MG63 (cell line): Measurements from ENCODE around the gene DYSF. TPM values are rescaled to one million over a fixed set of nuclear protein-coding genes. Genes with fewer than 3 reads are reported as not detected.
A peak's percentile ranks its signal among the peaks of the same experiment; 100 is the strongest.

Experiments used
- DNase-seq: peaks from one replicate; pipeline ENCODE4 v3.0.0-alpha.2; 2020
- H3K27me3 ChIP-seq: fragments of 250-450 bp; sonication (Bioruptor Pico); 2 replicates; pipeline ENCODE4 v1.5.1; 2020; ENCODE audit warnings: mild to moderate bottlenecking, moderate library complexity
- H3K36me3 ChIP-seq: fragments of 250-450 bp; sonication (Bioruptor Pico); 2 replicates; pipeline ENCODE4 v1.5.1; 2020; ENCODE audit warnings: mild to moderate bottlenecking, moderate library complexity
- H3K4me3 ChIP-seq: fragments of 250-450 bp; sonication (Bioruptor Pico); 2 replicates; pipeline ENCODE4 v1.5.1; 2020; ENCODE audit warnings: mild to moderate bottlenecking, moderate library complexity
- H3K9me3 ChIP-seq: fragments of 250-450 bp; sonication (Bioruptor Pico); 2 replicates; pipeline ENCODE4 v1.5.1; 2020; ENCODE audit warnings: mild to moderate bottlenecking, moderate library complexity
- total RNA-seq: library from RNA; depleted of rRNA; stranded (reverse); fragments of >200 nt; shearing (Covaris generic); gene quantifications from 2 replicates; pipeline ENCODE4 v1.2.3, GENCODE V29; 2014; ENCODE audit warnings: low replicate concordance

The DYSF gene
- total RNA-seq, 1 experiment from 2014 or later, result 1.4 TPM

DNA sequence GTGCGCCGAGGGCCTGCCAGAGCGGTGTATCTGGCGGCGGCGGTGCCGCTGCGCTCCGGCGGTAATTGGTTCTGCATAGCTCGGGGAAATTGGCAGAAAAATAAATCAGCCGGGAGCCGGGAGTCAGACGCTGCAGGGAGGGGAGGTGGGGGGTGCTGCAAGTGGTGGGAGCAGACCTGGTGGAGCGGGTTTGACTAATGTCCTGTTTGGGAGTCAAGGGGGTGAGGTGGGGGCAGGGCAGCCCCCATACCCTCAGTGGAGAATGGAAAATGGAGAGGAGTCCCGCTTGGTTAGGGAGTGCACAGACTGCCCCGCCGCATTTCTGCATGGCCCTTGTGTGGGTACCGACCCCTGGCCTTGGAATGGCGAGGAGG, 107.3 kb downstream of the DYSF start:
- no peaks in the 10 kb centered on the region for H3K27me3 ChIP-seq
- H3K4me3 ChIP-seq, result no peak overlapping the region
- no peaks in the 10 kb centered on the region for H3K9me3 ChIP-seq
- H3K36me3 ChIP-seq, result no peaks in the 10 kb centered on the region
- DNase-seq, result no peak

DNA sequence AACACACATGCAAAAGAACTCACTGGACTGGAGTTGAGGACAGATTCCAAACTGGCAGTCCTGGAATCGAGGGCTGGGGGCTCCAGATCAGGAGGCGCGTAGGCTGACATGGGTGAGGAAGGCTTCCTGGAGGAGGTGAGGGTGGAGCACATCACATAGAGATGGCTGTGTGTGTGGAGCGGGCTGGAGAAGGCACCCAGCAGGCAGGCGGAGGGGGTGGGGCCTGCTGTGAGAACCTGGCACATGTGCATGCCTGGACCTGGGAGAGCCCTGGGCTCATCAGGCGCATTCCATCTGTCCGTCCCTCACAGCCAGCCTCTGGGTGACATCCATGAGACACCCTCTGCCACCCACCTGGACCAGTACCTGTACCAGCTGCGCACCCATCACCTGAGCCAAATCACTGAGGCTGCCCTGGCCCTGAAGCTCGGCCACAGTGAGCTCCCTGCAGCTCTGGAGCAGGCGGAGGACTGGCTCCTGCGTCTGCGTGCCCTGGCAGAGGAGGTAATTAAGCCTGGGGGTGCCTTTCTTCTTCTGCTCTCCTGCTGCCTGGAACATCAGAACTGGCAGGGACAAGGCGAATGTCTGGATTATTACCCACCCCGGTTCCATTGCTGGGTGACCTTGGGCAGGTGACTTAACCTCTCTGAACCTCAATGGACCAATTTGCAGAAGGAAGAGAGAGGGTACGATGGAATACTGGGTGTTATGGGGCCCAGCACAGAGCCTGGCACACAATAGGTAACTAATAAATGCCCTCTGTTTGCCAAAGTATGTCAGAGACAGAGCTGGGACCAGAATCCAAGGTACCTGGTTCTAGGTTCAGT, 108.3 kb downstream of the DYSF start:
- Histone ChIP-seq H3K36me3 (no peaks in the 10 kb centered on the region), H3K9me3 (no peaks in the 10 kb centered on the region), H3K27me3 (no peaks in the 10 kb centered on the region), H3K4me3 (no peak overlapping the region)
- no peak for DNase-seq

DNA sequence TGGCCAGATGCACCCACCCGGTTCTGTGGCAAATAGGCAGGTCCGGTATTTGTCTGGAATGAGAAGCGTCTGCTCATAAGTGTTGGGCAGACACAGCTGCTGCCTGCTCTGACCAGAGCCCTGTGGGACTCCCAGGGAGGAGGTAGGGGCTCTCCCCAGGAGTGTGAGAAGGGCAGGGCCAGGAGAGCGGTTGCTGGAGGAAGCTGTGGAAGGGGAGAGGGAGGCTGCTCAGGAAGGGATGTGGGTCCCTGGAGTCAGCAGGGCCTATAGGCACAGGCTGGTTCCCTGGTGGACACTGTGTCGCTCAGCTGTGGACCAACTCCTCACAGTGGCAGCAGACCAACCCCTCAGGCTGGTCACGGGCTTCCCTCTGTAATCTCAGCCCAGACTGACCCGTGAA, 109.2 kb downstream of the DYSF start:
- Histone ChIP-seq H3K36me3 (no peaks in the 10 kb centered on the region), H3K27me3 (no peaks in the 10 kb centered on the region), H3K4me3 (no peak overlapping the region), H3K9me3 (no peaks in the 10 kb centered on the region)
- DNase-seq, result no peak

DNA sequence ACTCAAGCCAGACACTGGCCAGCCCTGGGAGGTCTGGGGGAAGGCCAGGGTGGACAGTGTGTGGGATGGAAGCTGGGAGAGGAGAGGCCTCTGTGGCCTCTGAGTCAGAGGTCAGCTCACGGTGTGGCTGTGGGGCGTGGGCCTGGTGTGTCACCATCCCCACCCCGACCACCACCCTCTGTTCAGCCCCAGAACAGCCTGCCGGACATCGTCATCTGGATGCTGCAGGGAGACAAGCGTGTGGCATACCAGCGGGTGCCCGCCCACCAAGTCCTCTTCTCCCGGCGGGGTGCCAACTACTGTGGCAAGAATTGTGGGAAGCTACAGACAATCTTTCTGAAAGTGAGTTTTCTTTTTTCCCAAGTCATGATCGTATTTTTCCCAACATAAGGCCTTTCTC, 110.5 kb downstream of the DYSF start:
- no peaks in the 10 kb centered on the region for H3K9me3 ChIP-seq
- no peaks in the 10 kb centered on the region for H3K36me3 ChIP-seq
- H3K4me3 ChIP-seq, result no peak overlapping the region
- DNase-seq, result peak; percentile 54
- no peaks in the 10 kb centered on the region for H3K27me3 ChIP-seq

DNA sequence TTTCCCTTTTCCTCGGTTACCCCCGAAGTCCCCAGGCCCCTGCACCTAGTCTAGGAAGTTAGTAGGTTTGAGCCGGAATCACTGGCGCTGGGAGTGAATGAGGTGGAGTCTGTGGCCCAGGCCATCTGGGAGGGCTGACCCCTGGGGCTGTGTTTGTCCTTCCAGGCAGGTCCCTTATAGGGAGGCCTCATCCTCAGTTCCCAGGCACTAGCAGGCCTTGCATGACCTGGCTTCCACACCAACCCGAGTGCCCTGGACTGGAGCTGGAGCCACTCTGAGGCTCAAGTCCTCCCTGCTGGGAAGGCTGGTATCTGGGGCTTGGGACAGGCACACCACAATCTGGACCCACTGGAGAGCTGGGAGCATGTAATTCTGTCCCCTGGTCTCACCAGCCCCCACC, 111.0 kb downstream of the DYSF start:
- H3K27me3 ChIP-seq, result no peaks in the 10 kb centered on the region
- no peak overlapping the region for H3K4me3 ChIP-seq
- no peaks in the 10 kb centered on the region for H3K36me3 ChIP-seq
- DNase-seq, result no peak
- H3K9me3 ChIP-seq, result no peaks in the 10 kb centered on the region

DNA sequence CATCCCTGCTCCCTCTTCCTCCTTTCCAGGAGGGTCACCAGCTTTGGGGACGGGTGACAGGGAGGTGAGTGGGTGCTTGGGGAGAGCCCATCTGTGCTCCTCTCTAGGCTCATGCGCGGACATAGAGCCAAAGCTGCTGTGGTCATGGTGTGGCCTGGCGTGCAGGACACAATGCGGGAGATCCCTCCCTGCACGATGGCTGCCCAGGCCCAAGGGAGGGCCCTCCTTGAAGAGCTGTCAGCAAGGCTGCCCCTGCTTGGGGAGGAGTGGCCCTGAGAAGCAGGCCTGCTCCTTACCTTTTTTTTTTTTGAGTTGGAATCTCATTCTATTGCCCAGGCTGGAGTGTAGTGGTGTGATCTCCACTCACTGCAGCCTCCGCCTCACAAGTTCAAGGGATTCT, 111.4 kb downstream of the DYSF start:
- no peak overlapping the region for H3K4me3 ChIP-seq
- no peaks in the 10 kb centered on the region for H3K36me3 ChIP-seq
- H3K9me3 ChIP-seq, result no peaks in the 10 kb centered on the region
- H3K27me3 ChIP-seq, result no peaks in the 10 kb centered on the region
- DNase-seq, result no peak

DNA sequence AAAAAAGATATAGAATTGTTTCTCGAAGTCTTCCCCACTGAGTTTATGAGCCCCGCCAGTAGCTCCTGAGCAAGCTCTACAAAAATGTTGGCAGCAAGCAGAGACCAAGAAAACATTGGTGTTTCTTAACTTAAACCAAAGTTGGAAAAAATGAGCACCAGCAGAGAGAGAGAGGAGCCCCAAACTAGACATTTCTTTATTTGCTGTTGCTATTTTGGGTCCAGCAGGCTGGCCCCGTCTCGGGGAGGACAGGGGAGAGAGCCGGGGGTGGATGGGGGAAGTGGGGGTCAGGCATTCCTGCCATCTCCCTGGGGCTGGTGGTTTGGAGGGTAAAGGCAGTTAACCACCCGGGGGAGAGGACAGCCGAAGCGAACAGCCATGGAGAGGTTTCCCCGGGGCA, 113.0 kb downstream of the DYSF start:
- Histone ChIP-seq H3K9me3 (no peaks in the 10 kb centered on the region), H3K4me3 (no peak overlapping the region), H3K27me3 (no peaks in the 10 kb centered on the region), H3K36me3 (no peaks in the 10 kb centered on the region)
- peak; percentile 19 for DNase-seq

DNA sequence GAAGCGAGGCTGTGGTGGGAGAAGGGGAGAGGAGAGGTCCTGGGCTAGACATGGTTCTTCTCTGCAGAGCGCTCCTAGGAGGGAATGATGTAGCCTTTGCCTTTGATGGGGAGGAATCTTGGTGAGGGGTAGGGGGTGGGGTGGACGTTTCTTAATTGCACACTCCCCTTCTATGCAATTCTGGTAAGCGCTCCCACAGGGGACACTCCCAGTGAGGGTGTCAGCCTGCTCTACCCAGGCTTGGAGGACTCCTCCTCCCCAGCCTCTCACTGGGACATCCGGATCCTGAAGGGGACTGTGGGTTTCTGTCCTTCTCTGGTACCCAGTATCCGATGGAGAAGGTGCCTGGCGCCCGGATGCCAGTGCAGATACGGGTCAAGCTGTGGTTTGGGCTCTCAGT, 114.3 kb downstream of the DYSF start:
- no peak for DNase-seq
- Histone ChIP-seq H3K9me3 (no peaks in the 10 kb centered on the region), H3K36me3 (no peaks in the 10 kb centered on the region), H3K4me3 (no peak overlapping the region), H3K27me3 (no peaks in the 10 kb centered on the region)

DNA sequence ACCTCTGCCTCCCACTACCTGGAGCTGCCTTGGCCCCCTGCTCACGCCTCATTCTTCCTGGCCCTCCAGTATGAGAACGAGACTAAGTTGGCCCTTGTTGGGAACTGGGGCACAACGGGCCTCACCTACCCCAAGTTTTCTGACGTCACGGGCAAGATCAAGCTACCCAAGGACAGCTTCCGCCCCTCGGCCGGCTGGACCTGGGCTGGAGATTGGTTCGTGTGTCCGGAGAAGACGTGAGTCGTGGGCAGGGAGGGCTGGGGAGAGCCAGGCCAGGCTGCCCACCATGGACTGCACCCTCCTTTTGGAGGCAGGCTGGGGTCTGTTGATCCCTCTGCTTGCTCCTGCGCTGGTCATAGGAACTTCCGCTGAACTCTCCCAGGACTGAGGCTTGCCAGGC, 114.7 kb downstream of the DYSF start:
- DNase-seq, result no peak
- no peaks in the 10 kb centered on the region for H3K27me3 ChIP-seq
- no peak overlapping the region for H3K4me3 ChIP-seq
- H3K36me3 ChIP-seq, result no peaks in the 10 kb centered on the region
- H3K9me3 ChIP-seq, result no peaks in the 10 kb centered on the region

DNA sequence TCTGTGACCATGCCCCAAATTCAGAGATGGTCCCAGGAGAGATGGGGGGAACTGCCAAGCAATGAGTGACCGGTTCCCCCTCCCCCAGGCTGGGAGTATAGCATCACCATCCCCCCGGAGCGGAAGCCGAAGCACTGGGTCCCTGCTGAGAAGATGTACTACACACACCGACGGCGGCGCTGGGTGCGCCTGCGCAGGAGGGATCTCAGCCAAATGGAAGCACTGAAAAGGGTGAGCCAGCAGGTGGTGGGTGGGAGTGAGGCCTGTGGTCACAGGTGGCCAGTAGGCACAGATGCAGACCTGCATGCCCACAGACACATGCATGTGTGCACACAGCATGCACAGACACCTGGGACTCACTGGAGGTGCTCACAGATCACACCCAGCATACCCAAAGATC, 117.2 kb downstream of the DYSF start:
- no peaks in the 10 kb centered on the region for H3K27me3 ChIP-seq
- DNase-seq, result no peak
- H3K9me3 ChIP-seq, result no peaks in the 10 kb centered on the region
- H3K36me3 ChIP-seq, result no peaks in the 10 kb centered on the region
- H3K4me3 ChIP-seq, result no peak overlapping the region

DNA sequence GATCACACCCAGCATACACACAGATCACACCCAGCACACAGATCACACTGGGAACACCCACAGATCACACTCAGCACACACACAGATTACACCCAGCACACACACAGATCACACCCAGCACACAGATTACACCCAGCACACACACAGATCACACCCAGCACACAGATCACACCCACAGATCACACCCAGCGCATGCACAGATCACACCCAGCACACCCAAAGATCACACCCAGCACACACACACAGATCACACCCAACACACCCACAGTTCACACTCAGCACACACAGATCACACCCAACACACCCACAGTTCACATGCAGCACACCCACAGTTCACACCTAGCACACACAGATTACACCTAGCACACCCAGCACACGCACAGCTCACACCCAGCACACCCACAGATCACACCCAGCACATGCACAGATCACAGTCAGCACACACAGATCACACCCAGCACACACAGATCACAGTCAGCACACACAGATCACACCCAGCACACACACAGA, 117.6 kb downstream of the DYSF start:
- Histone ChIP-seq H3K36me3 (no peaks in the 10 kb centered on the region), H3K9me3 (no peaks in the 10 kb centered on the region), H3K27me3 (no peaks in the 10 kb centered on the region), H3K4me3 (no peak overlapping the region)
- no peak for DNase-seq

DNA sequence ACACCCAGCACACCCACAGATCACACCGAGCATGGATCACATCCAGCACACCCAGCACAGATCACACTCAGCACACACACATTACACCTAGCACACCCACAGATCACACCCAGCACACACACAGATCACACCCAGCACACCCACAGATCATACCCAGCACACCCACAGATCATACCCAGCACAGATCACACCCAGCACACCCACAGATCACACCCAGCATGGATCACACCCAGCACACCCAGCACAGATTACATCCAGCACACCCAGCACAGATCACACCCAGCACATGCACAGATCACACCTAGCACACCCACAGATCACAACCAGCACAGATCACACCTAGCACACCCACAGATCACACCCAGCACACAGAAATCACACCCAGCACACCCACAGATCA, 118.6 kb downstream of the DYSF start:
- Histone ChIP-seq H3K27me3 (no peaks in the 10 kb centered on the region), H3K9me3 (no peaks in the 10 kb centered on the region), H3K4me3 (no peak overlapping the region), H3K36me3 (no peaks in the 10 kb centered on the region)
- no peak for DNase-seq

DNA sequence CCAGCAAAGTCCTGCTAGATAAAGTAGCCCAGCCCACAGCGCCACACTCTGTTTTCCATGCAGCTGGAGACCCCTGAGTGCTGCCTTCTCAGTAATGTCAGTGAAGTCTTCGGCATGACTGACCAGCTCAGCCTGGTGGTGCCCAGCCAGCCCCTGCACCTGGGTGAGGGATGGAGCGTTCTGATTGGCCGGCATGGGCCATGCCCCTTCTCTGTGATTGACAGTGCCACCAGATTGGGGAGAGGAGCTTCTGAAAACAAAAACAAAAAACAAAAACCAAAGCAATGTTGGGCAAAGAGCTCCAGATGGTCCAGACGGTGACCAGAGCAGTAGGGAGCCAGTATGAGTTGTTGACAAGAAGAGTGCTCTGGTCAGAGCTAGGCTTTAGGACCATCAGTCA, 122.6 kb downstream of the DYSF start:
- Histone ChIP-seq H3K27me3 (no peaks in the 10 kb centered on the region), H3K4me3 (no peak overlapping the region), H3K9me3 (no peaks in the 10 kb centered on the region), H3K36me3 (no peaks in the 10 kb centered on the region)
- DNase-seq, result no peak

DNA sequence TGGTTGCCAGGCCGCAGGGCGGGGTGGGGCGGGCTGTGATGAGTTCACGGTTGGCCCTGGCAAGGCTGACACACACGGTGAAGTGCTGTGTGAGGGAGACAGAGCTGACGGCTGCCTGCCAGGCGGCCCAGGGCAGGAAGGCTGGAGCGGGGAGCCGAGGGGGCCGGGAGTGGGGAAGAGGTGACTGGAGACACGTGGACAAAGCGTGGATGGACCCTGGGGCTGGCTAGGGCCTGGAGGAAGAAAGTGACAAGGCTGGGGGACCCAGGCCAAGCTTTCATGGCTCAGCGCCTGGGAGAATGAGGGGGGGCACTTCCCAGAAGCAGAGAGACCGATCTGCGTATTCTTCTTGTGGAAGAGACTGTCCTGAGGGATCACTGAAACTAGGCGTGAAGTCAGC, 123.2 kb downstream of the DYSF start:
- Histone ChIP-seq H3K4me3 (no peak overlapping the region), H3K36me3 (no peaks in the 10 kb centered on the region), H3K9me3 (no peaks in the 10 kb centered on the region), H3K27me3 (no peaks in the 10 kb centered on the region)
- no peak for DNase-seq

DNA sequence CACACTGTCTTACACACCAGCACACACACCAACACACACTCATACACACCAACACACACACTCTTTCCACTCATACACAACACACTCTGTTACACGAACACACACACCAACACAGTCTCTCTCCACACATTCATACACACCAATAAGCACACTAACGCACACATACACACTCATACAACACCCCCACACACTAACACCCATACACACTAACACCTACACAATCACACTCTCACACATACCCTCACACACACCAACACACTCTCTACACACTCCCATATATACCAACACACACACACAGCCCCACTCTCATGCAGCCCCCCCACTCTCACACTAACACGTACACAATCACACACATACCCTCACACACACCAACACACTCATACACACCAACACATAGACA, 123.8 kb downstream of the DYSF start:
- Histone ChIP-seq H3K9me3 (no peaks in the 10 kb centered on the region), H3K36me3 (no peaks in the 10 kb centered on the region), H3K4me3 (no peak overlapping the region), H3K27me3 (no peaks in the 10 kb centered on the region)
- DNase-seq, result no peak

DNA sequence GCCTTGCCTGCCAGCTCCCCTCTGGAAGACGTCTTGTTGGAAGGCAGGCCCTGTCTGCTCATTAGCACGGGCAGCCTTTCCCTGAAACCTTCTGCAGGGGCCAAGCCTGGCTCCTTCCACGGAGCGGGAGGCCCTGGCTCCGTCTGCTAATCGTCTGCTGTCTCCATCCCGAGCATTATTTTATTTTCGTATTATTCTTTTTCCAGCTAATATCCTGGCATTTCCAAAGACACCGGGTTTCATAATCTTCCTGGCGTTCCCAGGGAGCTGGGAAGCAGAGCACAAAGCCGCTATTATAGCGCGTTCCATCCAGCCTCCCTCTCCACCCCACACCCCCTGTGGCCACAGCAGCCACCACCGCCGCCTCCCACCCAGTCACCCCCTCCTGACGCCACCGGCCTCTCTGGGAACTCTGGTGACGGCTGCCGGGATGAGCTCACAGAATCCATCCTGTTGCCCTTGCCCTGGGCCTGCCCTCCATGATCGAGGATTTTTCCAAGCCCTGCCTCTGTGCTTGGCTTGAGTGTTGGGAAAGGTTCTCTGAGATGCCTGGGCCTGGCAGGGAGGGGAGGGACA, 125.5 kb downstream of the DYSF start:
- H3K27me3 ChIP-seq, result no peaks in the 10 kb centered on the region
- no peaks in the 10 kb centered on the region for H3K9me3 ChIP-seq
- no peak for DNase-seq
- no peak overlapping the region for H3K4me3 ChIP-seq
- no peaks in the 10 kb centered on the region for H3K36me3 ChIP-seq

DNA sequence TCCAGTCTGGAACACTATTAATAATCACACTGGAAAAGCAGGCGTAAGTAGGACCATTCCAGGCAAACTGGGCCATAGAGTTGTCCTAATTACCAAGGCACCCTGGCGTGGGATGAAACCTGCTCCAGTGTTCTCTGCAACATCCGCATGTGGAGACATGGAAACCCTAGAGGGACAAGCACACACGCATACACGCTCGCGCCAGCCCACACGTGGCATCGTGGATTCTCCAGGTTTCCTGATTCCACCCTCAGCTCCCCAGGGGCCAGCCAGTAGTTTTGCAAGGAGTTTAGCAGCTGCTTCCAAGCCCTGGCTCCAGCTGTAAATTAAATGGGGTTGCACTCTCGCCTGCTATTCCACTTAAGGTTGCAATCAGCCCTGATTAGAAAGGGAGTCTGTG, 127.7 kb downstream of the DYSF start:
- H3K9me3 ChIP-seq, result no peaks in the 10 kb centered on the region
- no peaks in the 10 kb centered on the region for H3K27me3 ChIP-seq
- H3K4me3 ChIP-seq, result no peak overlapping the region
- no peak for DNase-seq
- H3K36me3 ChIP-seq, result no peaks in the 10 kb centered on the region

DNA sequence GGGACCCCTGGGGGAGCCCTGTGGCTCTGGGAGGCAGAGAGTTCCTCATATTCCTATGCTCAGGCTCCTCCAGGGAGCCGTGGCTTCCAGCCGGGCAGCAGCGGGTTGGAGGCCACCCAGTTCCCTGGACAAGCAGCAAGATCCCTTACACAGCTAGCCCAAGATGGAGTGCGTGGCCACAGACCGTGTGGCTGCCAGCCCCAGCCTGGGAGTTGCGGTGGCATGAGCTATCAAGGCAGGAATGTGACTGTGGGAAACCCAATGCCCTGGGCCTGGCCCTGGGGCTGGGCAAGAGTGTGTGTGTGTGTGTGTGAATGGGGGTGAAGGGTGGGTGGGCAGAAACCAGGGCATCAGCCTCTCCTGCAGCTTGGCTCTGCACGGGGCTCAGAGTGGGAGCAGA, 130.5 kb downstream of the DYSF start:
- H3K36me3 ChIP-seq, result no peaks in the 10 kb centered on the region
- no peaks in the 10 kb centered on the region for H3K9me3 ChIP-seq
- no peak for DNase-seq
- H3K4me3 ChIP-seq, result no peak overlapping the region
- H3K27me3 ChIP-seq, result no peaks in the 10 kb centered on the region
